Effector memory CD8-positive, alpha-beta T cell (primary cell): ENCODE data around the gene CDCA4.
A peak's percentile ranks its signal among the peaks of the same experiment; 100 is the strongest.

Experiments used
- ATAC-seq: fragments of 150-1000 bp; cut with Tn5 transposase; replicated peaks from 2 replicates; pipeline ENCODE4 v1.10.0; 2021; ENCODE audit warnings: mild to moderate bottlenecking, moderate library complexity
- DNase-seq, 3 experiments: peaks; one replicate each; pipeline ENCODE4 v3.0.0; 2021
- H3K27ac Mint-ChIP-seq, 2 donors: one replicate each; pipeline ENCODE4 v1.8.0; 2022; ENCODE audit warnings: mild to moderate bottlenecking in 2 of 2, mixed read lengths in 2 of 2, moderate library complexity in 2 of 2
- H3K27me3 Mint-ChIP-seq, 2 donors: one replicate each; pipeline ENCODE4 v1.8.0; 2022; ENCODE audit warnings: mixed read lengths in 2 of 2
- H3K36me3 Mint-ChIP-seq: one replicate; pipeline ENCODE4 v1.8.0; 2022; ENCODE audit warnings: mild to moderate bottlenecking, moderate library complexity, mixed read lengths; ENCODE audit not compliant: insufficient read depth
- H3K4me1 Mint-ChIP-seq, 2 donors: one replicate each; pipeline ENCODE4 v1.8.0; 2022; ENCODE audit warnings: low read depth in 2 of 2, mixed read lengths in 2 of 2
- H3K4me3 Mint-ChIP-seq, 2 donors: one replicate each; pipeline ENCODE4 v1.8.0; 2022; ENCODE audit warnings: mild to moderate bottlenecking in 2 of 2, mixed read lengths in 2 of 2, moderate library complexity in 2 of 2
- H3K9me3 Mint-ChIP-seq, 2 donors: one replicate each; pipeline ENCODE4 v1.8.0; 2022; ENCODE audit warnings: mixed read lengths in 2 of 2

CDCA4 gene

GRCh38 chr14:105023791-105024480, 3.1 kb upstream of the CDCA4 start:
- peaks cover 35% of the 10 kb centered on the region in 2 donors for H3K4me1 Mint-ChIP-seq
- peaks cover 23% of the 10 kb centered on the region for H3K36me3 Mint-ChIP-seq
- no peaks in the 10 kb centered on the region for H3K27me3 Mint-ChIP-seq
- peak overlapping the region; percentile 67 to 94 for H3K27ac Mint-ChIP-seq
- no peaks in the 10 kb centered on the region for H3K9me3 Mint-ChIP-seq
- H3K4me3 Mint-ChIP-seq = peak overlapping the region in 1 of 2 donors; percentile 10
- ATAC-seq = no peak
- DNase-seq = no peak

- no peaks in the 10 kb centered on the region for H3K9me3 Mint-ChIP-seq
- peaks cover 23% of the 10 kb centered on the region for H3K36me3 Mint-ChIP-seq
- H3K27ac Mint-ChIP-seq = peak overlapping the region; percentile 67 to 94
- ATAC-seq (no peak), DNase-seq (no peak)
- no peaks in the 10 kb centered on the region for H3K27me3 Mint-ChIP-seq
- peaks cover 39 to 41% of the 10 kb centered on the region in 2 donors for H3K4me1 Mint-ChIP-seq
- H3K4me3 Mint-ChIP-seq = no peak overlapping the region
Measured at GRCh38 chr14:105023144-105023543, 2.3 kb upstream of the CDCA4 start.

DNA sequence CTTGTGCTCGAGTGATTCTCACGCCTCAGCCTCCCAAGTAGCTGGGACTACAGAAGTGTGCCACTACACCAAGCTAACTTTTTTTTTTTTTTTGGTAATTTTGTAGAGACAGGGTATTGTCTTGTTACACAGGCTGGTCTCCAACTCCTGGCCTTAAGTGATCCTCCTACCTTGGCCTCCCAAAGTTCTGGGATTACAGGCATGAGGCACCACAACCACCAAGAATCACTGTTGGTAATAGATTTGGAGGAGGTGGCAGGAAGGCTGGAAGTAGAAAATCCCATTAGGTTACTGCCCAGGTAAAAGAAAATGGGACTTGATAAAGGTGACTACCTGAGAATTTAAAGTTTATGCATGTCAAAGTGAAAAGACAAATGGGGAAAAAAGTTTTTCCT, 1.4 kb upstream of the CDCA4 start:
- ATAC-seq (no peak), DNase-seq (no peak)
- Mint-ChIP-seq H3K4me3 (peak overlapping the region; percentile 86 to 93), H3K27ac (peak overlapping the region; percentile 92 to 93), H3K27me3 (no peaks in the 10 kb centered on the region), H3K4me1 (peaks cover 45 to 49% of the 10 kb centered on the region in 2 donors), H3K9me3 (no peaks in the 10 kb centered on the region), H3K36me3 (peaks cover 23% of the 10 kb centered on the region)

DNA sequence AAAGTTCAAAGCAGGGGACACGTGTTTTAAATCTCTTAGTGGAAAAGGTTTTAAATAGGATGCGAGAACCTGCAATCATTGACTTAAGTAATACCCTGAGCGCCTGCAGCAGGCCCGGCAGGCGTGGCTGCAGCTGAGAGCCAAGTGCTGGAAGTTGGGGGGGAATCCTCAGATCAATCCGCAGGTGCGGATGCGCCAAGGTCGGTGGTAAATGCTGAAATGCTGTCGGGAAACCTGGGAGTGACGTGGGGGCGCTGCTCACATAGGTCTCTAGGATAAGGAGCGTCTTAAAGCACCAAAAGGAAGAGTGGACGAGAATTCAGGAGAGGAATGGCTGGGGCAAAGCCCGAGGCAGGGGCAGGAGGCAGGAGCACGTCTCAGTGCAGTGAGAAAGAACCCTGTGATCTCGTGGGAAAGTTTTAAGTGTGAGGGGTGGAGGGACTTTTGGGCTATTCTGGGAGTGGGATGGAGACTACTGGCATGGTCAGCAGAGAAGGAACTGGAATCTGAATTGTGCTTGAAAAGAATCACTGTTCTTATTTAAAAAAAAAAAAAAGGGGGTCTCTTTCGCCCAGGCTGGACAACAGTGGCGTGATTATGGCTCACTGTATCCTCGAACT, 883 bp upstream of the CDCA4 start:
- Mint-ChIP-seq H3K4me1 (peaks cover 47 to 50% of the 10 kb centered on the region in 2 donors), H3K27me3 (no peaks in the 10 kb centered on the region), H3K27ac (peak overlapping the region; percentile 92 to 93), H3K36me3 (peaks cover 23% of the 10 kb centered on the region), H3K4me3 (peak overlapping the region; percentile 86 to 93), H3K9me3 (no peaks in the 10 kb centered on the region)
- ATAC-seq = no peak
- no peak for DNase-seq

DNA sequence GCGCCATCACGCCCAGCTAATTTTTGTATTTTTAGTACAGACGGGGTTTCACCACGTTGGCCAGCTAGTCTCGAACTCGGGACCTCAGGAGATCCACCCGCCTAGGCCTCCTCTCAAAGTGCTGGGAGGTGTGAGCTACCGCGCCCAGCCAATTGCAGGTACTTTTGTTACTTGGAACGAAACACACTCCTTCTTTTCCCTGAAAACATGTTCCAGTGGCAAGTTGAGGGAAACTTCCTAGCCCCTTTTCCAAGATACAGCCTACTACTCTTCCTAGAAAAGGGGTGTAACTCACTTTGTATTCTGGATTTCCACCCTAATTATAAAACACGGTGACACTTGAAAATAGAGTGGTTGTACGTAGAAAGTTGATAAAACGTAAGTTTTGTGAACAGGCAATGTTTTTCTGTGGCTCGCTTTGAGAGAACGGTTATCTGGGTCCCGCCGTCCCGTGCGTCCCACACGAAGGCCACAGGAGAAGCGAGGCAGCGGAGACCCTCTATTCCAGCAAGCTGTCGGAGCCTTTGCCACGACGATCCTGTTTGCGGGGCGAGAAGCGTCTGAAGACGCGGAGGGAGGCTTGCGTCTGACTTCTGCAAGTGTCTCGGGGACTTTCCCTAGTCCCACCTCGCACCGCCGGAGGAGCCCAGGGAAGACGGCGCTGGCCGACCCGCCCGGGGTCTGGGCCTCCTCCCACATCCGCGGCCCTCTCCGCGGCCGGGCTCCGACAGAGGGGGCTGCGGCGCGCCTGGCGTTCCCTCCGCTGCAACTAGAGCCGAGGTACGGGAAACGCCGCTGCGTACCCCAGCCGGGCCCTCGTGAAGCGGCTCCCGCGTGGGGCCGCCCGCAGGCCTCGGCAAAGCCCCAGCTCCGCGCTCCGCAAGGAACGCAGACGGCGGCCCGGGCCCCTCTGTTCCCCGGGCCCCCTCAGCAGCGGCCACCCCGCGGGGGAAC, 745 bp downstream of the CDCA4 start:
- Mint-ChIP-seq H3K27me3 (no peaks in the 10 kb centered on the region), H3K27ac (peak overlapping the region; percentile 96 to 97), H3K9me3 (no peaks in the 10 kb centered on the region), H3K4me3 (peak overlapping the region; percentile 89 to 93), H3K4me1 (peaks cover 55 to 58% of the 10 kb centered on the region in 2 donors), H3K36me3 (peaks cover 22% of the 10 kb centered on the region)
- ATAC-seq = peak; percentile 47
- peak; percentile 72 to 77 (median 72) for DNase-seq

- H3K4me3 Mint-ChIP-seq = peak overlapping the region; percentile 89 to 93
Measured at GRCh38 chr14:105018414-105018813, 2.5 kb downstream of the CDCA4 start.

DNA sequence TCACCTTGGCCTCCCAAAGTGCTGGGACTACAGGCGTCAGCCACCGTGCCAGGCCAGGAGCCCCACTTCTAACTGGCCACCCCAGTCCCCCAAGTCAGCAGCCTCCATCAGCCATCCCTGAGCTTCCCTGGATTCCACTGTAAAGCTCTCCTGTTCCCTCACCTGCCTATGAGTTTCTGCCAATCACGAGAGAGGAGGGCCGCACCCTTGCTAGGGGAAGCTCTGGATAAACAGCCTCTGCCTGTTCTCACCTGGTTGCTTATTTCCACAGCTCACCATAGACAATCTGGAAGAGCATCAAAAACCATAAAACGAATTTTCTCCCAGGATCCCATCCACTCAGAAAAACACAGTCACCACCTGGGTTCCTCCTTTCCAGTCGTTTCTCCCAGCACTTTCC, 5.0 kb downstream of the CDCA4 start:
- H3K9me3 Mint-ChIP-seq = no peaks in the 10 kb centered on the region
- no peak for ATAC-seq
- peaks cover 23% of the 10 kb centered on the region for H3K36me3 Mint-ChIP-seq
- peaks cover 72 to 77% of the 10 kb centered on the region in 2 donors for H3K4me1 Mint-ChIP-seq
- peak overlapping the region; percentile 73 to 93 for H3K4me3 Mint-ChIP-seq
- peak overlapping the region; percentile 97 for H3K27ac Mint-ChIP-seq
- no peaks in the 10 kb centered on the region for H3K27me3 Mint-ChIP-seq
- no peak for DNase-seq

More at GRCh38 chr14:105018414-105018813, 2.5 kb downstream of the CDCA4 start:
- H3K27me3 Mint-ChIP-seq = no peaks in the 10 kb centered on the region
- peak overlapping the region; percentile 96 to 97 for H3K27ac Mint-ChIP-seq
- no peak for ATAC-seq
- peaks cover 21% of the 10 kb centered on the region for H3K36me3 Mint-ChIP-seq
- no peaks in the 10 kb centered on the region for H3K9me3 Mint-ChIP-seq
- DNase-seq = no peak
- peaks cover 62 to 70% of the 10 kb centered on the region in 2 donors for H3K4me1 Mint-ChIP-seq

DNA sequence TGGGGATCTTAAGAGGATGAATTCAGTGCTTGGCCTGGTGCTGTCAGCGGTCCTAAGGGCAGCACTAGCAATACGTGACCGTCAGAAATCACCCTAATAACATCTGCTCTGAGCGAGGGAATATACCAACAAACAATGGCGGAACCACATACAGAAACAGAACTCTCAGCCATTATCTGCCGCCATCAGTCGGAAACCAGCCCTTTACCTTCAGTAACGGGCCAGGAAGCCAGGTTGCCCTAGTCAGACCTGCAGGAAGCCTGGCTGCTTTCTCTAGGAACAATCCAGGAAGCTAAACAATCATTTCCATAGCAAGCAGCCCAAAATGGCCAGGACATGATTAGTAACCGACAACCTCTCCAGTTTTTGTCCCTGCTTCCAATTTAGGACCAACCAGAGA, 5.6 kb downstream of the CDCA4 start:
- peak overlapping the region; percentile 73 to 93 for H3K4me3 Mint-ChIP-seq
- H3K4me1 Mint-ChIP-seq = peaks cover 71 to 77% of the 10 kb centered on the region in 2 donors

DNA sequence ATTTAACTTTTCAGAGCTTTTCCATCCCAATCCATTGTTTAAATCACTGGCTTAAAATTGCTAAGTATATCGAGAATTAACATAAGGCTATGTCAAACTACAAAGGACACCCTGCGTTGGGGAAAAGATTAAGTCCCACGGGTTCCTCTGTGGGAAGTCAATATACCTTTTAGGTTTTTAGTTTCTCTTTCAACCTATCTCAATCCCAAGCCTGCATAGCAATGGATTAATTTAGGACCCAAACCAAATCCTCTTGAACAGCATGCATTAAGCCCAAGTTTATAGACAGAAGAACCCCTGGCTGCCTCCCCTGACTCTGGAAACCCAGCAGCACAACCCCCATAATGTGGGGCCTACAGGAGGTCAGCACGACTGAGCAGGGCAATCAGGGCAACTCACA, 6.3 kb downstream of the CDCA4 start:
- Mint-ChIP-seq H3K4me3 (peak overlapping the region; percentile 73 to 93), H3K27me3 (no peaks in the 10 kb centered on the region), H3K27ac (peak overlapping the region; percentile 97), H3K9me3 (no peaks in the 10 kb centered on the region), H3K36me3 (peaks cover 28% of the 10 kb centered on the region), H3K4me1 (peaks cover 65 to 72% of the 10 kb centered on the region in 2 donors)
- DNase-seq (no peak), ATAC-seq (no peak)

More for the DNA sequence above, 5.6 kb downstream of the CDCA4 start:
- peaks cover 27% of the 10 kb centered on the region for H3K36me3 Mint-ChIP-seq
- peak; percentile 59 for ATAC-seq
- no peaks in the 10 kb centered on the region for H3K9me3 Mint-ChIP-seq
- no peak for DNase-seq
- peak overlapping the region; percentile 97 for H3K27ac Mint-ChIP-seq
- H3K27me3 Mint-ChIP-seq = no peaks in the 10 kb centered on the region

GRCh38 chr14:105014032-105014431, 6.9 kb downstream of the CDCA4 start:
- DNase-seq (no peak), ATAC-seq (no peak)
- H3K4me3 Mint-ChIP-seq = peak overlapping the region; percentile 73 to 93
- peaks cover 31% of the 10 kb centered on the region for H3K36me3 Mint-ChIP-seq
- peaks cover 60 to 67% of the 10 kb centered on the region in 2 donors for H3K4me1 Mint-ChIP-seq
- H3K27me3 Mint-ChIP-seq = no peaks in the 10 kb centered on the region
- peak overlapping the region; percentile 97 for H3K27ac Mint-ChIP-seq
- H3K9me3 Mint-ChIP-seq = no peaks in the 10 kb centered on the region

- peak overlapping the region; percentile 97 for H3K27ac Mint-ChIP-seq
Measured at GRCh38 chr14:105013150-105013785, 7.6 kb downstream of the CDCA4 start.

DNA sequence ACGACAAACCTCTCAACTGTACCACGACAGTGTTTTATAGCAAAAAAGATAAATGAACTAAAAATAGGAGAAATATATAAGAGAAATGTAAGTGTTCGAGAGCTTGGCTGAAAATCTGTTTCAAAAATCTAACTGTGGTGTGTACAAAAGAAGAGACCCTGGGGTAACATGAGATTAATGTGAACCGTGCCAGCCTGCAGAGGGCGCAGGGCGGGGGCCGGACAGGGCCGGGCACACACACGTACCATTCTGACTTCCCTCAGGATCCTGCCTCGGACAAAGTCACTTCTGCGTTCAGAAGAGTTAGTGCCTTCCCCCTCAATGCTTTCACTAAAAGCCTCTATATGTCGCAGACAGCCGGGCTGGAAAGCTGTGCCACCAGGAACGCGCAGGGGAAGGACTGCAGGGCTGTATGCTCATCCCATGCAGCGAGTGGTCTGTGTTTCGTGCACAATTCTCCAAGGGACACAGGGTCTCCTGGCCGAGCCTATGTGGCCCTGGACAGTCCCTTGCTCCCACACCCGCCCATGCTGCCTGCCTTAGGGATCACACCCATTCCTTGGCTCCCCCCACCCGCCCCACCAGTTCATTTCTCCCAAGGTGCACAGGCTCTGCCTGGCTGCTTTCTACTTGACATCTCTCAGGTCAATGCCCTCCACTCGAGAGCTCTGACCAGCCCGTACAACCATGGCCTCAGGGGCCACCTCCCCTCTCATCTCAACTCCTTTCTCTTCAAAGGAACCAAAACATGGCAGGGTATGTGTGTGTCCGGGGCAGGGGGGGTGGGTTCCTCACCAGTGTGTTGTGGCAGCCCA, 8.5 kb downstream of the CDCA4 start:
- DNase-seq (no peak), ATAC-seq (no peak)
- Mint-ChIP-seq H3K9me3 (no peaks in the 10 kb centered on the region), H3K27ac (peak overlapping the region; percentile 97), H3K36me3 (peaks cover 38% of the 10 kb centered on the region), H3K4me1 (peaks cover 50 to 52% of the 10 kb centered on the region in 2 donors), H3K27me3 (no peaks in the 10 kb centered on the region), H3K4me3 (no peak overlapping the region)

More at GRCh38 chr14:105013150-105013785, 7.6 kb downstream of the CDCA4 start:
- Mint-ChIP-seq H3K9me3 (no peaks in the 10 kb centered on the region), H3K4me1 (peaks cover 56 to 61% of the 10 kb centered on the region in 2 donors), H3K27me3 (no peaks in the 10 kb centered on the region), H3K36me3 (peaks cover 38% of the 10 kb centered on the region), H3K4me3 (peak overlapping the region; percentile 73 to 93)
- no peak for ATAC-seq
- DNase-seq = no peak
